ENCODE data around the gene JAKMIP2.
"Not testable (repeated sequence)": the region's sequence is repeated elsewhere in the genome, so short reads cannot be mapped to it uniquely, and the experiment has no call there.

The JAKMIP2 gene

DNA sequence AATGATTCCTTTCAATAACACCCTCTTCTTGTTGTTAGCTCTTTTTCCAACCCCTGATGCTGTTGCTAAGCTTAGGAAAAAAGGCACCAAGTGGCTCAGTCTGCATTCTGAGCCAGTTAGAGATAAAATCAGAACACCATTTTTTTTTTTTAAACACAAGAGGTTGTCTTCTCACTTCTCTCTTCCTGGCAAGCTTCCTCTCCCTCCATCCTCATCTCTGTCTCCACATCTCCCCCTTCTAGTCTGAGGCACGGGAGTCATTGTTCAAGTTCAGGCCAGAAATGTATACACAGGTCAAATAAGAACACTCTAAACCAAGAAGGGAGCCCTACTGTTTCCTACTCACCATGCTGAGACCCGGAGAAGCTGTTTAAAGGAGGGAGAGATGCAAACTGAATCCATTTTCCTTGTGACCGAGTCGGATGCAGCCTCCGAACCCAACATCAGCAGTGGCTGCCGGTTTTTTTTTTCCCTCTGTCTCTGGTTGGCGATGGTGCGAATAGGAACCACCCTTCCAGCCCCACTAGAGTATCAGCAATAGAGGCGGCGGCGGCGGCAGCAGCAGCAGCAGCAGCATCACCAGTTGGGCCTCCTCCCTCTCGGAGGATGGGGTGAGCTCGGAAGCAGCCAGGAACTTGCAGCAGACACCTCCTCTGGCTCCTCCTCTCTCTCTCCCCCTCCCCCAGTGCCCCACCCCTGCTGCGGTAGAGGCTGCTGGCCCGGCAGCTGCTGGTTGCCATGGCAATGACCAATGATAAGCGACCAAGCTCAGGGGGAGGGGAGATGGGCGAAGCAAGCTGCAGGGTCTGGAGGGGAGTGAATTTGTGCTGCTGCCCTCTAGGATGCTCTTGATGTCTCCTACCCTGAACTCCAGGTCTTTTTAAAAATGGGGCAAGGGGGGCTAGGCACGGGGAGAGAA, at the start of gene JAKMIP2:
Gene JAKMIP2 (minus strand): TSS at position 619 of the 919 bp plus-strand sequence. CDS start 110,922 bp downstream, outside the sequence.
- no peak for TF ChIP-seq GATA1 (IDR thresholded peaks at IDR 0.05; ENCODE audit: low read depth, low read length)
- peak; percentile 41 for TF ChIP-seq POLR2A (IDR thresholded peaks at IDR 0.05; ENCODE audit: low read length)
- DNase-seq, result peak; percentile 70 to 76

DNA sequence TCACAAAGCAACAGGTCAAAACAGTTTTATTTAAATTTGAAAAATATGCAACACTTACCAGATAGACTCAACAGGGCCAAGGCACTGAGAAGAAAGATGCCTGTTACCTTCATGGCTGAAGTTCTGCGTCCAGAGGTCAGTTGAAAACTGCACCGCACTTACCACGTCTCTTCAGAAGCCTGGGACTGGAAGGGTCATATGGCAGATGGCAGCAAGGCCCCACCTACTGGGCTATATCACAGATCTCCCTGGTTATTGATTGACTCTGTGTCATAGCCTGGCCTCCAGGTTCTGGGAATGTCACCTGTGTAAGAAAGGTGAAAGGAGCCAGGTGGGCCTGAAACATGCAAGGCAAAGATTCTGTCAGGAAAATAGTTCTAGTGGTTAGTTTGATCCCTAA, 48.9 kb upstream of the JAKMIP2 start, which contains the start of gene SPINK1:
Gene SPINK1 (minus strand): TSS at position 207 of the 400 bp plus-strand sequence. CDS start 94 bp downstream, at position 113.
- TF ChIP-seq POLR2A (IDR thresholded peaks at IDR 0.05; ENCODE audit: low read length) (no peak), GATA1 (IDR thresholded peaks at IDR 0.05; ENCODE audit: low read depth, low read length) (no peak)
- DNase-seq, result no peak

DNA sequence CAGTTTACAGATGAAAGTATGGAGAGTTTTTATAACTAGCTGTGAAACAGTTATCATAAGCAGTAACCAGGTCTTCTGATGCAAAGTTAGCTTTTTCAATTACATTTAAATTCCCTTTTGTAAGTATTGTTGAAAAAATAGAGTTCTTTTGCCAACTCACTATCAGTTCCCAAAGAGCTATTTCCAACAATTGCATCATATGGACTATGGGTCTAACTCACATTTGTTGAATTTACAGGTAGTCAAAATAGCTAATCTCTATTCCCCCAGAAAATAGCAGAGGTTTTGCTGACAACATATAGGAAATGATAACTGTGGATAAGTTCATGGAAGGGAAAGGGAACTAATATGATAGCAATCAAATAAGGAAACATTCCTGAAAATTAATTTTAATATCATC, 47.5 kb upstream of the JAKMIP2 start:
- TF ChIP-seq GATA1 (IDR thresholded peaks at IDR 0.05; ENCODE audit: low read depth, low read length), result no peak
- no peak for TF ChIP-seq POLR2A (IDR thresholded peaks at IDR 0.05; ENCODE audit: low read length)

DNA sequence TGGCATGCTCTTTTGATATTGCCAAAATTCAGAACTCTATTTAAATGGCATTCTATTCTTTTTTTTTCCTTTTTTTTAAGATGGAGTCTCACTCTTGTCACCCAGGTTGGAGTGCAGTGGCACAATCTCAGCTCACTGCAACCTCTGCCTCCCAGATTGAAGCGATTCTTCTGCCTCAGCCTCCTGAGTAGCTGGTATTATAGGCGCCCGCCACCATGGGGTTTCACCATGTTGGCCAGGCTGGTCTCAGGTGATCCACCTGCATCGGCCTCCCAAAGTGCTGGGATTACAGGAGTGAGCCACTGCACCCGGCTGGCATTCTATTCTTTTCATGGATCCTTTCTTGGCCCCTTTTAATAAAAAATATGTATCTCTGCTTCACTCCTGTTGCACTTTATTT, 44.5 kb upstream of the JAKMIP2 start:
- not testable (repeated sequence) for DNase-seq

More for the DNA sequence above, 47.5 kb upstream of the JAKMIP2 start:
- DNase-seq, result peak in 1 of 2 experiments; percentile 39

DNA sequence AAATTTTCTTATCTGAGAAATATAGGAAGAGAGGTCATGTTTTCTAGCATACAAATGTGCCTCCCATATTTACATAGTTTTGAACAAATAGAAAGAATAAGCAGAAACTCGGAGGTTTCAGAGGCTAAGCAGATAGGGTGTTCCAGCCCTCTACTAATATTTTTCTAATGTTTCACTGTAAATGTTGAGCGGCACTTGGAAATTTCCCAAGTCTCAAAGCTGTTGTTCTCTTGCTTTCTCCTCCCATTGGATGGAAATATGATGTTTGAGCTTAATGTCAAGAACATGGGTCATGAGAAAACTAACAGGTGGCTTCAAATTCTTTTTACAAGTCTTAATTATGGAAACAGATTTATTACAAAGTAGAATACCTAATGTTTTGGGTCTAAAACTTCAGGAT, 43.8 kb upstream of the JAKMIP2 start:
- no peak for DNase-seq
- TF ChIP-seq GATA1 (IDR thresholded peaks at IDR 0.05; ENCODE audit: low read depth, low read length) (no peak), POLR2A (IDR thresholded peaks at IDR 0.05; ENCODE audit: low read length) (no peak)

DNA sequence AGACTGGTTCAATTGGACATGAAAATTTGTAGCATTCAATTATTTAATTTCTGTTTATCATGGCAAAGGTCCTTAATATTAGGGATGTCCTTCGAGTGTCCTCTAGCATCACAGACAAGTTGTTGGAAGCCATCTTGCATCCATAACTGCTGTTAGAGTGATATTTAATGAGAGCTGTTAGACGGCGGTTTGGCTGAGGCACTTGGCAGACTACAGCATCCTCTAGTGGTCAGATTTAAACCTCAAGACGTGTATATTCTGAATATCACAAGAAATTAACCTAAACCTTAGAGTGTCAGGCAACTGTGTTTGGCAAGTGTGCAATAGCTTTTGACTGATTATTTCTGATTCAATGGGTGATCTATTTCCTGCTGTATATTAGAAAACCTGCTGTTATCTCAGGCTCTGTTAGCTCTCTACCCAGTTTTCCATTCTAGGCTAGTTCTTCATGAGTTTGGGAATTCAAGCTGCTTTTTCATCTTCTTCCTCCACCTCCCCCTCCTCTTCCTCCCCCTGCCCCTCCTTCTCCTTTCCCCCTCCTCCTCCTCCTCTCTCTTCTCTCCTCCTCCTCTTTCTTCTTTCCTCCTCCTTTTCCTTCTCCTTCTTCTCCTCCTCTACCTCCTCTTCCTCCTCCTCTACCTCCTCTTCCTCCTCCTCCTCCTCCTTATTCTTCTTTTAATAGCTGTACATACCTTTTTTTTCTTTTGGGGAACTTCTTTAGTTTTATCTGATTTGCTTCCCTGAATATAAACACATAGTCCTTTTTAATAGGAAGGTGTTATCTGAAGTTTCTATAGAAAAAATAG, 40.4 kb upstream of the JAKMIP2 start:
- TF ChIP-seq POLR2A (IDR thresholded peaks at IDR 0.05; ENCODE audit: low read length) (no peak), GATA1 (IDR thresholded peaks at IDR 0.05; ENCODE audit: low read depth, low read length) (no peak)
- DNase-seq, result peak; percentile 71 to 74

DNA sequence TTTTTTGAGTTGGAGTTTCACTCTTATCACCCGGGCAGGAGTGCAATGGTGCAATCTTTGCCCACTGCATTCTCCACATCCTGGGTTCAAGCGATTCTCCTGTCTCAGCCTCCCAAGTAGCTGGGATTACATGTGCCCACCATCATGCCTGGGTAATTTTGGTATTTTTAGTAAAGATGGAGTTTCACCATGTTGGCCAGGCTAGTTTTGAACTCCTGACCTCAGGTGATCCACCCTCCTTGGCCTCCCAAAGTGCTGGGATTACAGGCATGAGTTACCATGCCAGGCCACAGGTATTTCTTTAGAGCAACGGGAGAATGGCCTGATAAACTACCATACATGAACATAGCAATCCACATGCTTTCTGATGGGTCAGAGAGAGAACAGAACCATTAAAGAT, 39.7 kb upstream of the JAKMIP2 start:
- not testable (repeated sequence) for DNase-seq

DNA sequence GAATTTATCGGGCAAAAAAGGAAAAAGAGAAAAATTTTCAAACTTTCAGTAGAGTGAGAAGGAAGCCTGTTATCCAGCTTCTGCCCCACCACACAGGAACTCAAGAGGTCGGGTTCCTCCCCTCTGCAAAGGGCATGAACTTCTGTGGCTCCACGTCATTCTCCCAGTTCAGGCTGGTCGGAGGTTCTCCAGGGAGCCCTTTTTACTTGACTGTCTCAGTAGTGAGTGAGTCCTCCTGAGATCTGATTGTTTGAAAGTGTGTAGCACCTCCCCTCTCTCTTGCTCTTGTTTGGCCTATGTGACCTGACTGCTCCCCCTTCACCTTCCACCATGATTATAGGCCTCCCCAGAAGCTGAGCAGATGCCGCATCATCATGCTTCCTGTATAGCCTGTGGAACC, 39.2 kb upstream of the JAKMIP2 start:
- TF ChIP-seq POLR2A (IDR thresholded peaks at IDR 0.05; ENCODE audit: low read length) (no peak), GATA1 (IDR thresholded peaks at IDR 0.05; ENCODE audit: low read depth, low read length) (no peak)
- DNase-seq, result no peak

DNA sequence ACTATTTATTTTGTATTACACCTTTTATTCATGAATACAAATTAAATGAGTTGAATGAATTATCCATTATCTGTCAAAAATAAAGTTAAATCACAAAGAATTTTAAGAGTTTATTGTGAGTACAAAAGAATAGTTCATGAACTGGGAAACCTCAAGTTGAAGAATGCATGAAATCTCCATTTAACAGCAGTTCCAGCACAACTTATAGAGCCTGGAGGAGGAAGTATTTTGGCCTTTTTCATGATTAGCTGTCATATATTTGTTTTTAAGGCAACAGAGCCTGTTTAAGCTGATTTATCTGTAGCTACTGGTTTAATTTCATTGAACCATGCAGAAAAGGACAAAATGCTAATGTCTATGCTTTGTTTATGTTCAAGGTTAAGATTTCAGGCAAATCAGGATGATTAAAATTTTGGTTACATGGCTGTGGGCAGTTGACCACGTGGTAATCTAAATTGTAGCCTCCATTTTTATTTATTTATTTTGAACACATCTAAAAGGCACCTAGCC, 36.8 kb upstream of the JAKMIP2 start:
- TF ChIP-seq GATA1 (IDR thresholded peaks at IDR 0.05; ENCODE audit: low read depth, low read length) (no peak), POLR2A (IDR thresholded peaks at IDR 0.05; ENCODE audit: low read length) (no peak)
- no peak for DNase-seq

DNA sequence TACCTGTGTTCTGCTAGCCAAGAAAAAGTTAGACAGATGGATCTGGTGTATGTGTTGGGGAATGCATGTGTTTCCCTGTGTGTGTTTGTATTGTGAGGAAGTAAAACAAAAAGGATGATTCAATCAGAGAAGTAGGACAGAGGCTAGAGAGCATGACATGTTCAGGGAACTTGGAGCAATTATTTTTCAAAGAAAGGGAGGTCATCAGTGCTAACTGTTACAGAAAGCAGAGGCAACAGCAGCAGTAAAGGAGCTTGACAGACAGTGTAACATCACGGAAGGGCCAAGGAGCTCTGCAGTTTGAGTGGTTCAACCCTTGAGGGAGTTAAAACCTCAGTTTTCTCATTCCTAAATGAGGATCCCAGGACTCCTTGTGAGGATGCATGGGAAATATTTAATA, 35.8 kb upstream of the JAKMIP2 start:
- DNase-seq, result no peak
- TF ChIP-seq GATA1 (IDR thresholded peaks at IDR 0.05; ENCODE audit: low read depth, low read length) (no peak), POLR2A (IDR thresholded peaks at IDR 0.05; ENCODE audit: low read length) (no peak)

DNA sequence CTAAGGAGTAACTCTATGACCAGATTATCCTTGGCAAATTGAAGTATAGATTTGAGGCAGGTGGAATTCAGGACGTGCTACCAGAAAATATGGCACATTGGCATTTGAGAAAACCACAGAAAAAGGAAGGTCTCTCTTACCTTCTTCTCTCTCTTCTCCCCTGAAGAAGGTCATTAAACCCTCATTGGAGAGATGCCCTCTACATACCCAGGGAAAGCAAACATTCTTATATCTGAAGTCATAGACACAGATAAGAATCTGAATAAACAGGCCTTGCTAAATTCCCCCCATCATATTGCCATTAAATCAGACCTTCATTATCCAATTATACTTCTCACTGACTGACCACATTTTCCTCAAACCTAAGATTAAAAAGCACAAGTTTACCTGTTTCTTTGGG, 31.2 kb upstream of the JAKMIP2 start:
- DNase-seq, result no peak
- no peak for TF ChIP-seq POLR2A (IDR thresholded peaks at IDR 0.05; ENCODE audit: low read length)
- TF ChIP-seq GATA1 (IDR thresholded peaks at IDR 0.05; ENCODE audit: low read depth, low read length), result no peak

DNA sequence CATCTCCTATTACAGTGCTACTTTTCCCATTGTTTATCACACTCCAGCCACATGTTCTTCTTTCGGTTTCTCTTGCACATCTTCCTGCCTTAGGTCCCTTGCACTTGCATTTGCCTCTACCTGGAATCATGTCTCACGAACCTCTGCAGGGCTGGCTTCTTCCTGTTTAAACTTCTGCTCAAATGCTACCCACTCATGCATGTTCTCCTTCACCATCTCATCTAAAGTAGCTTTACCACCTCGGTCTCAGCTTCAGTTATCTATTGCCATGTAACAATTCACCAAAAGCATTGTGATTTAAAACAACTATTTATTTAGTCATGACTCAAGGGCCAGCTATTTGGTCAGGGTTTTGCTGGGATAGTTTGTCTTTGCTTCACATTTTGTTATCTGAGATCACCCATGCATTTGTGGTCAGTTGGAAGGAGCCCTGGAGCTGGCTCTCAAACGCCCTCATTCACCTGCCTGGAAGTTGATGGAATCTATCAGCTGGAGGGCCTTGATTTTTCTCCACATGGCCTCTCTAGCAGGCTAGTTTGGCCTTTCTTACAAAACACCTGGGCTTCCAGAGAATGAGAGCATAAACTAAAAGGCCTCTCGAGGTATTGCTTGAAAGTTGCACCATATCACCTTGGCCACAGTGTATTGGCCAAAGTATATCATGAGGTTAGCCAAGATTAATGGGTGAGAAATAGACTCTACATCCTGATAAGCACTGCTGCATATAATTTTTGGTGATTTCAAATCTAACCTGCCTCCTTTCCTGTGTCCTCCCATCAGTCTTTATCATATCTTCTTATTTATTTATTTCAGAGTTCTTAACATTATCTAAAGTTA, 27.5 kb upstream of the JAKMIP2 start:
- DNase-seq, result no peak
- no peak for TF ChIP-seq GATA1 (IDR thresholded peaks at IDR 0.05; ENCODE audit: low read depth, low read length)
- TF ChIP-seq POLR2A (IDR thresholded peaks at IDR 0.05; ENCODE audit: low read length), result no peak

DNA sequence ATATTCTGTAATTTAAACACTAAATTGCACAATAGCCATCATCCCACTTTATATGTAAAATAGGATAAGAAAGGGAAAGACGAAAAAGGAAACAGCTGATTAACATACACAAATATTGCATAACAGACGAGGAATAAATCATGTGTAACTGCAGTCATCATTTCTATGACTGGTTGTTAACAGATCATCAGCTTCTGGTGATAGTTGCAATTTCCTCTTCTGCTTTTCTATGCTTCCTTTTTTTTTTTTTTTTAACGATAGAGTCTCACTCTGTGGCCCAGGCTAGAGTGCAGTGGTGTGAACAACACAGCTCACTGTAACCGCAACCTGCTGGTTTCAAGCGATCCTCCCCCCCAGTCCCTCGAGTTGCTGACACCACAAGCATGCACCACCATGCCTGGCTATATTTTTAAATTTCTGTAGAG, 22.5 kb upstream of the JAKMIP2 start:
- TF ChIP-seq GATA1 (IDR thresholded peaks at IDR 0.05; ENCODE audit: low read depth, low read length), result no peak
- no peak for TF ChIP-seq POLR2A (IDR thresholded peaks at IDR 0.05; ENCODE audit: low read length)
- no peak for DNase-seq
